AG04450 (cell line): ENCODE results near the gene NOTCH1. TPM values are rescaled to one million over a fixed set of nuclear protein-coding genes. Genes with fewer than 3 reads are reported as not detected.

Experiments used
- CTCF ChIA-PET: fragments of 300-600, 350-600 bp; formaldehyde crosslinking; extraction: SDS; loops from one replicate; lab custom pipeline; 2022; ENCODE audit warnings: antibody characterized with exemption, inconsistent platforms; lab: Charles Lee
- POLR2A ChIA-PET: fragments of 350-600 bp; formaldehyde crosslinking; extraction: SDS; loops from one replicate; lab custom pipeline; 2021; ENCODE audit warnings: antibody characterized with exemption, inconsistent platforms; lab: Yijun Ruan, JAX
- DNase-seq: peaks from one replicate; pipeline ENCODE4 v3.0.0-alpha.2; 2011; ENCODE audit warnings: low read depth, low spot score
- H3K27ac ChIP-seq: one replicate; pipeline ENCODE4 v1.5.1; 2012; ENCODE audit warnings: low read depth, low read length, control low read depth
- H3K27me3 ChIP-seq: one replicate; pipeline ENCODE4 v1.6.0; 2012; ENCODE audit warnings: low read length; ENCODE audit not compliant: control insufficient read depth, insufficient read depth
- H3K4me3 ChIP-seq: 2 replicates; pipeline ENCODE4 v1.5.1; 2011; ENCODE audit warnings: mild to moderate bottlenecking, low read depth, low read length, control low read depth
- H3K9me3 ChIP-seq: 2 replicates; pipeline ENCODE4 v1.5.1; 2012; ENCODE audit warnings: low read length; ENCODE audit not compliant: control insufficient read depth, insufficient read depth
- CTCF ChIP-seq: IDR thresholded peaks from 2 replicates; pipeline ENCODE4 v1.5.1; 2011; ENCODE audit warnings: low read depth, low read length, control low read depth, inconsistent platforms
- polyA plus RNA-seq: library from polyadenylated mRNA; depleted of rRNA; stranded (reverse); fragments of >200 nt; gene quantifications from 2 replicates; pipeline ENCODE4 v1.2.3, GENCODE V29; 2011

NOTCH1 gene
- polyA plus RNA-seq, 1 experiment, result 0.89 TPM

DNA sequence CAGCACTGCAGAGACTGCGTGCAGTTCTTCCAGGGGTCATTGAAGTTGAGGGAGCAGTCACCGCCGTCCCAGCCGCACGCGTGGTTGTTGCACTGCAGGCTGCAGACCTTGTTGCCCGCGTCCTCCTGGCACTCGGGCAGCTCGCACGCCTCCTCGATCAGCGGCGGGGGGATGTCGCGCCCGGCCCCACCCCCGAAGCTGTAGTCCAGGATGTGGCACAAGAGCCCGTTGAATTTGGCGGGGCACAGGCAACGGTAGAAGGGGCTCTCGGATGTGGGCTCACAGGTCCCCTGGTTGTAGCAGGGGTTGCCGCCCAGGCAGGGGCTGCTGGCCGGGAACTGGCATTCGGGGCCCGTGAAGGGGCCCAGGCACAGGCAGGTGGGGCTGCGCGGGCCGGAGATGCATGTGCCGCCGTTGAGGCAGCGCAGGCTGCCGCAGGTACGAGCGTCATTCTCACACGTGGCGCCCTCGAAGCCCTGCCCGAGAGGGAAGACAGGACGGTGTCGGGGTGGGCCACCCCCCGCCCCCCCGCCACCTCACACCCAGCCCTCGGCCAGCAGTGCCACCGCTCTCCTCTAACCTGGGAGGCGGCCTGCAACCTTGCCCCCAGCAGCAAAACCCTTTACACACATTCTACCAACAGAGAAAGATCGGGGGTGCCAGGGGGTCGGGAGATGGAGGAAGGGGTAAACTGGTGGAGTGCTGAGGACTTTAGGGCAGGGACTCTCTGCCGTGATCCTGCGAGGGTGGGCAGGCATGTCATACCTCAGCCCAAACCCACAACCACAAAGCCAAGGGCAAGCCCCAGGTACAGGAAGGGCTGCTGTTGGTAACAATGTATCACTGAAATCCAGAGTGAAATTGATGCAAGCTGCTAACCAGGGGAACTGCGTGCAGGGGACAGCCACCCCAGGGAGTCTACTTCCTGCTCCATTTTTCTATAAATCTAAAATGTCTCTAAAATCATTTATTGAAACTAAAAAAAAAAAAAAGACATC lies 40.1 kb downstream of the NOTCH1 start:
- no peak overlapping the region for H3K4me3 ChIP-seq
- no peaks in the 10 kb centered on the region; the same call in 1 of the 2 replicates for H3K9me3 ChIP-seq
- CTCF ChIA-PET, result no interaction called here
- no peak overlapping the region for H3K27ac ChIP-seq
- POLR2A ChIA-PET, result no interaction called here
- no peak for DNase-seq
- no peaks in the 10 kb centered on the region for H3K27me3 ChIP-seq
- no peak for TF ChIP-seq CTCF

GRCh38 chr9:136504512-136505348 lies 41.1 kb downstream of the NOTCH1 start:
- POLR2A ChIA-PET, result no interaction called here
- Histone ChIP-seq H3K4me3 (no peak overlapping the region), H3K9me3 (no peaks in the 10 kb centered on the region; the same call in 1 of the 2 replicates), H3K27me3 (no peaks in the 10 kb centered on the region), H3K27ac (no peak overlapping the region)
- TF ChIP-seq CTCF, result no peak
- CTCF ChIA-PET, result no interaction called here
- DNase-seq, result no peak

DNA sequence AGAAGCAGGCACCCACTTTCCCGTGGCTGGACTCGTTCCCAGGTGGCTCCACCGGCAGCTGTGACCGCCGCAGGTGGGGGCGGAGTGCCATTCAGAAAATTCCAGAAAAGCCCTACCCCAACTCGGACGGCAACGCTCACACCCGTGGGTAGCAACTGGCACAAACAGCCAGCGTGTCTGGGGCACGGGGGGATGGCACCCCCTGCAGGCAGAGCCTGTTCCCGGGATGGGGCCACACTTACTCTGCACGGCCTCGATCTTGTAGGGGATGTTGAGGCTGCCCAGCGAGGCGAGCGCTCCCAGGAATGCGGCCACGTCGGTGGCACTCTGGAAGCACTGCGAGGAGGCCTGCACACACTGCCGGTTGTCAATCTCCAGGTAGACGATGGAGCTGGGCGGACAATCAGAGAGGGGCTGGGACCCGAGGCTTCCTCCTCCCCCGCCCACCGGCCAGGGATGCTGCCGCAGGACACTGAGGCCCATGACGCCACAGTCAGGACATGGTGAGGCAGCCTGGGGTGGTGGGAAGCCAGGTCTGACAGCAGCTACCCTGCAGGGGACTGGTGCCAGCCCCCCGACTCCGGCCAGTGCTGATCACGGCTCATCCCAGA lies 42.8 kb downstream of the NOTCH1 start:
- ChIA-PET CTCF (no interaction called here), POLR2A (interaction anchor here (1.0 kb wide), 1 partner anchor 18 kb away, joined by 3 read pairs; no protein-coding TSS in a partner anchor)
- no peak for DNase-seq
- H3K9me3 ChIP-seq, result no peaks in the 10 kb centered on the region; the same call in 1 of the 2 replicates
- H3K27me3 ChIP-seq, result no peaks in the 10 kb centered on the region
- no peak overlapping the region for H3K4me3 ChIP-seq
- no peak overlapping the region for H3K27ac ChIP-seq
- TF ChIP-seq CTCF, result no peak

DNA sequence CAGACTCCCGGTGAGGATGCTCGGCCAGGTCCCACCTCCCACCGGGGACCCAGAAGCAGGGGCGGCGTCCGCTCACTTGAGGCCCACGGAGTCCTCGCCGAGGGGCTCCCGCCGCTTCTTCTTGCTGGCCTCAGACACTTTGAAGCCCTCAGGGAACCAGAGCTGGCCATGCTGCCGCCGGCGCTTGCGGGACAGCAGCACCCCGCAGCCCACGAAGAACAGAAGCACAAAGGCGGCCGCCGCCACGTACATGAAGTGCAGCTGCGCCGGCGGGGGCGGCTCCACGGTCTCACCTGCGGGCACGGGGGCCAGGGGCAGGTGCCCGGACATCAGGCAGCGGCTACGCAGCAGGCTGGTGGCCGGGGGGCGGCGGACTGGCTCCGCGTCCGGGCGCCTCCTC lies 43.7 kb downstream of the NOTCH1 start:
- DNase-seq, result no peak
- ChIA-PET CTCF (no interaction called here), POLR2A (no interaction called here)
- Histone ChIP-seq H3K4me3 (no peak overlapping the region), H3K9me3 (no peaks in the 10 kb centered on the region; the same call in 1 of the 2 replicates), H3K27me3 (no peaks in the 10 kb centered on the region), H3K27ac (no peak overlapping the region)
- no peak for TF ChIP-seq CTCF
